Lower leg skin (tissue), 4 donors: Measurements from ENCODE around the gene CIPC. TPM values are rescaled to one million over a fixed set of nuclear protein-coding genes. Genes with fewer than 3 reads are reported as not detected.

Experiments
- DNase-seq, 2 donors: peaks; one replicate each; pipeline ENCODE4 v3.0.0-alpha.2; 2019; ENCODE audit warnings: low spot score in 2 of 2
- H3K4me3 ChIP-seq: fragments of 200-600 bp; sonication (generic); 2 replicates; pipeline ENCODE4 v1.5.1; 2017; ENCODE audit warnings: mild to moderate bottlenecking, low read depth; ENCODE audit not compliant: poor library complexity, severe bottlenecking
- POLR2A ChIP-seq, 2 donors: fragments of 450-650 bp; IDR thresholded peaks; one replicate each; pipeline ENCODE4 v1.6.1; 2016 to 2017; ENCODE audit warnings: antibody characterized with exemption in 2 of 2, mild to moderate bottlenecking in 1 of 2, moderate library complexity in 1 of 2
- WGBS, 2 donors: methylation state at CpG; one replicate each; pipeline ENCODE4 v1.1.5; 2018; 5-methylcytosine and 5-hydroxymethylcytosine counted together
- intact Hi-C: fragments of 100-400 bp; cut with DNase I; formaldehyde crosslinking; loops from one replicate; pipeline ENCODE4 v1.15.0; 2023; ENCODE audit warnings: low total_unique reads
- total RNA-seq, 4 donors: library from RNA; depleted of rRNA; stranded (reverse); fragments of >200 nt; gene quantifications; one replicate each; pipeline ENCODE4 v1.1.0, GENCODE V29; 2016
- TF ChIP-seq, protein P1 (sequence below), 3 donors: fragments of 450-650 bp; IDR thresholded peaks; one replicate each; pipeline ENCODE4 v1.5.1; 2016; ENCODE audit warnings: antibody characterized with exemption in 3 of 3, mild to moderate bottlenecking in 3 of 3, moderate library complexity in 2 of 3

Gene CIPC
- total RNA-seq, 4 donors from 2014 or later, result 36.6 to 60.0 (median 52.1) TPM

DNA sequence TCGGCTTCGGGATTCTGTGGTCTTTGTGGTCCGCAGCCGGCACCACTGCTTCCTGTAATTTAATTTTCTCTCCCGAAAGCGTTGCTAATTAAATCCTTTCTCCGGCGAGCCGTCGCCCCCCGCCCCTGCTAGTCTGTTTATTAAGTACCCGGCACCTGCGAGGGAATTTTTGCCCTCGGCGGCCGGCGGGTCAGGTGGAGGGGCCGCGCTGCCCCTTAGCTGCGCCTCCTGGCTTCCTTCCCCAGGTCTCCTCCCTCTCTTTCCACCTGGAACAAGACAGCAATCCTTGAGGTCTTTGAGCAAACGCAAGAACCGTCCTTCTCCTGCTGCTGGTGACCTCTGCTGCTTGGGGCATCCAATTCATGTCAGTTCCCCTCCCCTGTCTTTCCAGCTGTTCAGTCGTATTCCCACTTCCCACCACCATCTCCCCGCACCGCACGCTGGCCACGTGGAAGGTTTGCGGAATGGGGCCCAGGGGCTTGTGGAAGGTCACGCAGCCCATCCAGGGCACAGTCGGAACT is 27.3 kb downstream of the CIPC start:
- 18% methylated on average over 30 of the region's 30 CpGs for WGBS, 2 donors
- H3K4me3 ChIP-seq, result no peak overlapping the region
- DNase-seq, result no peak
- TF ChIP-seq, protein P1, sequence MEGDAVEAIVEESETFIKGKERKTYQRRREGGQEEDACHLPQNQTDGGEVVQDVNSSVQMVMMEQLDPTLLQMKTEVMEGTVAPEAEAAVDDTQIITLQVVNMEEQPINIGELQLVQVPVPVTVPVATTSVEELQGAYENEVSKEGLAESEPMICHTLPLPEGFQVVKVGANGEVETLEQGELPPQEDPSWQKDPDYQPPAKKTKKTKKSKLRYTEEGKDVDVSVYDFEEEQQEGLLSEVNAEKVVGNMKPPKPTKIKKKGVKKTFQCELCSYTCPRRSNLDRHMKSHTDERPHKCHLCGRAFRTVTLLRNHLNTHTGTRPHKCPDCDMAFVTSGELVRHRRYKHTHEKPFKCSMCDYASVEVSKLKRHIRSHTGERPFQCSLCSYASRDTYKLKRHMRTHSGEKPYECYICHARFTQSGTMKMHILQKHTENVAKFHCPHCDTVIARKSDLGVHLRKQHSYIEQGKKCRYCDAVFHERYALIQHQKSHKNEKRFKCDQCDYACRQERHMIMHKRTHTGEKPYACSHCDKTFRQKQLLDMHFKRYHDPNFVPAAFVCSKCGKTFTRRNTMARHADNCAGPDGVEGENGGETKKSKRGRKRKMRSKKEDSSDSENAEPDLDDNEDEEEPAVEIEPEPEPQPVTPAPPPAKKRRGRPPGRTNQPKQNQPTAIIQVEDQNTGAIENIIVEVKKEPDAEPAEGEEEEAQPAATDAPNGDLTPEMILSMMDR (IDR thresholded peaks at IDR 0.05), result no peak
- TF ChIP-seq POLR2A (IDR thresholded peaks at IDR 0.05), result no peak
- intact Hi-C loops, result no loop called here

DNA sequence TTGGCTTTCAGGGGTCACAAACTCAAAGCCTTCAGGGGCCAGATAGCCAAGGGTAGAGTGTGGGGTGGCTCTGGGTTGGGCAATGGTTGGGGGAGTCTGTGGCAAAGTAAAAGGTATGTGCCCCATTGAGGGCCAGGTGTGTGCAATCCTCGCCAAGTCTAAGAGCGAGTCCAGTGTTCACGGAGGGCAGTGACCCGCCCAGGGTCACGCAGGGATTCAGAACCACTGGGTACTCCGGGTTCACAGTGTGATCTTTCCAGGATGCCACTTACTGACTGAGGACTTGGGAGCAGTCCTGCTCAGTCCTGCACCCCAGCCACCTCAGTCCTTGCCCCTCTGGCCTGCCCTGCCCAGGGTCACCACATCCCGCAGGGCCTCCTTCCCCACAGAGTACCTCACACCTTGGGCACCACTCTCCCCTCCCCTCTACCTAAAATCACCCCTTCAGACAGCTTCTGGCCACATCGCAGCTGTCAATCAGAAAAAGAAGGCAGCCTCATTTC is 27.8 kb downstream of the CIPC start:
- no peak for TF ChIP-seq POLR2A (IDR thresholded peaks at IDR 0.05)
- TF ChIP-seq, protein P1 (IDR thresholded peaks at IDR 0.05), result no peak
- WGBS, 2 donors, result 88 to 97% methylated on average over 7 to 8 of the region's 8 CpGs
- intact Hi-C loops, result no loop called here
- no peak overlapping the region for H3K4me3 ChIP-seq
- no peak for DNase-seq

DNA sequence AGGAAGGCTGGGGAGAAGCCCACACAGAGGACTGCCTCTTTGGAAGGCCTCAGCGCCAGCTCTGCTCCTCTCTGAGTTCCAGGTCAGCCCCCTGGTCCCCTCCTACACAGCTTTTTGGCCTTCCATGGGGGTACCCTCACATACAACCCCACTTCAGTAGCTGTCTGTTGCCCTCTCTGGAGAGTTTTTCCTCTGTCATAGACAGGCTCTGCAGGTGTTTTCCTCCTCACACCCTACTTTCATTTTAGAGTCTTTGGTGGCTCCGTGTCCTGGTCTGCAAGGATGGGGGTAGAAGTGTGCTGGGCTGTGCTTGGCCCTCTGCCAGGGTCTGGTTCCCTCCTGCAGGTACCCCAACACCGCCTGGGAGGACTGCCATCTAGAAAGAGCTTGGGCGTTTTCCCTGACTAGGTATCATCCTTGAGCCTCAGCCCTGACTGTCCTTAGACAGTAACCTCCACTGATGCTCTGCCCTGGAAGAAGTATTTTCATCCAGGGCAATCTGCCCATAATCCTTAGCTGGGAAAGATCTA is 28.5 kb downstream of the CIPC start:
- no peak overlapping the region for H3K4me3 ChIP-seq

DNA sequence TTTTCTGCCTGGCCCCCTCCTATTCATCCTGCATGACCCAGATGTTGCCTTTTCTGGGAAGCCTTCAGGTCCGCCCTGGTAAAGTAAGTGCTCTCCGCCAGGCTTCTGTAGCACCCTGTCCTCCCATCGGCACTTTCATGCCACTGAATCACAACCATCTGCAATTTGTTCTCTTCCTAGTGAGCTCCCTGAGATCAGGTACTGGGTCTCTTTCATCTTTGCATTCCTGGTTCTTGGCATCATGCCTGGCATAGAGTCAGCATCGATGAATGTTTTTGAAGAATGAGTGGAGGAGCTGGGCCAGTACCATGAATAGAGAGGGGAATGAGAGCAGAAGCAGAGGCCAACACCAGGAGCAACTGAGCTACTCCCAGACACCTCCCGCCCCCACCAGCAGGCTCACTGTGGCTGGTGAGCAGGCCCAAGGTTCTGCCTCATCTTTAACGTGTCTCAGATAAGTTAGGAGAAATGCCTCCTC is 30.4 kb downstream of the CIPC start:
- no peak overlapping the region for H3K4me3 ChIP-seq
- TF ChIP-seq POLR2A (IDR thresholded peaks at IDR 0.05), result no peak
- TF ChIP-seq, protein P1 (IDR thresholded peaks at IDR 0.05), result no peak
- intact Hi-C loops, result no loop called here
- peak in 1 of 2 donors; percentile 54 for DNase-seq
- 43 to 49% methylated on average over 6 of the region's 6 CpGs for WGBS, 2 donors

More for the DNA sequence above, 28.5 kb downstream of the CIPC start:
- TF ChIP-seq POLR2A (IDR thresholded peaks at IDR 0.05), result no peak
- TF ChIP-seq, protein P1 (IDR thresholded peaks at IDR 0.05), result no peak
- 90 to 91% methylated on average over 4 of the region's 4 CpGs for WGBS, 2 donors
- no peak for DNase-seq
- intact Hi-C loops, result no loop called here

DNA sequence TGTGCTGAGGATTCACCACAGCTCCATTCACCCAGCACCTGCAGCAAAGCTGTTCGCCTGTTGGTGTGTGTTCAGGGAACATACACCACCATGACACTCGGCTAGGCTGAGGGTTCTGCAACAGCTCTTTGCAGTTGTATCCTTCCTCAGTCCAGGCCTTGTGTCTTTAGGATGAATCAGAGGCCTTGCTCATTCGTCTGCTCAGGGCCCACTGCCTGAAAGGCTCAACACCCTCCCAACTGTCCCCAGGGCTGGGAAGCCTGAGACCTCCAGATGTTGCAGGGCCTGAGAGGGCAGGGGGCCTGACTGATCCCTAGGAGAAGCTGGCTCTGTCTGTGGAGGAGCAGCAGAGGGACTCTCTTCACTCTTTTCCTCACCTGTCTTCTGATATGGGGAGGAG is 32.3 kb downstream of the CIPC start:
- no peak for DNase-seq
- H3K4me3 ChIP-seq, result no peak overlapping the region
- 60 to 76% methylated on average over 3 of the region's 3 CpGs for WGBS, 2 donors
- no peak for TF ChIP-seq POLR2A (IDR thresholded peaks at IDR 0.05)
- TF ChIP-seq, protein P1 (IDR thresholded peaks at IDR 0.05), result no peak
- intact Hi-C loops, result no loop called here
